Stimulated activated CD8-positive, alpha-beta memory T cell treated with anti-CD3 and anti-CD28 coated beads, Interleukin-12 subunit alpha, Interleukin-12 subunit beta, amount 100 ng/mL, for 1 hour (primary cell): ENCODE measurements around the gene THSD8.
A peak's percentile ranks its signal among the peaks of the same experiment; 100 is the strongest.
"Not testable (repeated sequence)": the region's sequence is repeated elsewhere in the genome, so short reads cannot be mapped to it uniquely, and the experiment has no call there.

Source experiments
- DNase-seq: peaks from one replicate; pipeline ENCODE4 v3.0.0-alpha.2; 2020; ENCODE audit warnings: low read depth

THSD8 gene

DNA sequence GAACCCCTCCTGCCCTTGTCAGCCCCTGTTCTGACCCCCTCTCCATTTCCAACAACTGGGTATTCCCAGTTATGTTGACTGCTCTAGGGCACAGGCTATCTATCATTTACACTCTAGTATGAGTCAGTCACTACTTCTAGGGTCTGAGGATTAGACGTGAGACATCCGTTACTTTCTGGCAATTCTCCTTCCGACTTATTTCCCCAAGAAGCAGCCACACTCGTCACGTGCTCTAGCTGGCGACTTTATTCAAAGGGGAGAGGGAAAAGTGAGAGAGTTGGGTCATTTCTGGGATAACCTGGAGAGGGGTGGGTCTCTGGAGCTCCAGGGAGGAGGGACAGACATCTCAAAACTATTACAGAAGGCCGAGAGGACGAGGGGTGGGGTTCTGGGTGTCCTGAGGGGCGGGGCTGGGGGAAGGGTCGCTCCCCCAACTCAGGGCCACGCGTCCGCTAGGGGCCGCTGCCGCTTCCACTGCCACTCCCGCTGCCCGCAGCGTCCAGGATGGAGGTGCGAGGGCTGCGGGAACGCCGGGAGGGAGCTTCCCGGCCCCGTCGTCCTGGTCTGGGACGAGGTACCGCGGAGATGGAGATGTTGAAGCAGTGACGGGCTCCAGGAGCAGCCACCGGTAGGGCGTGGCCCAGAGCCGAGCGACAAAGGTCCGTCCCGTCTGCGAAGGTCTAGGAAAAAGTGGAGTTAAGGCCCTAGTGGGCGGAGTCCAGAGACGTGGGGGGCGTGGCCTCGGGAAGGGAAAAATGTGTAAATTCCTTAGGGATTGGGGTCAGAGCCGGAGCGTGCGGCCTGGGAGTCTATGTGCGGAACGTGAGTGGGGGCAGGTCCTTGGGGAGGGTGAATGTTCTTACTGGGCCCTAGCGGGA, 23.6 kb downstream of the THSD8 start:
- no peak for DNase-seq

DNA sequence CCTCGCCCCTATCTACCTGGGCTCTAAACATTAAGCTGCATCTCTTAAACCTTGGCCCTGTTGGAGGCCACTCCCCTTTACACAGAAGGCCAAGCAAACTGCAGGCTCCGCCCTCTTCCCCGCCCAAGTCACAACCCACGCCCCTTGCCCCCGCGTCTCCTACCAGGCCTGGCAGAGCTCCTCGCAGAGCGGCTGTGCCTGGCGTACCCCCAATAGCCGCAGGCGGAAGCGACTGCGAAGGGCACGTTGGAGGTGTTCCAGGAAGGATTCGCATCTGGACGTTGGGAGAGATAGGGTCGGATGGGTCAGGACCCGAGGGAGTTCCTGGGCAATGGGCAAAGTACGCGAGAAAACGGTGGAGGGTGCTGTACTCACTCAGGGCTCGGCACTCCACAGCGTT, 26.6 kb downstream of the THSD8 start:
- no peak for DNase-seq

DNA sequence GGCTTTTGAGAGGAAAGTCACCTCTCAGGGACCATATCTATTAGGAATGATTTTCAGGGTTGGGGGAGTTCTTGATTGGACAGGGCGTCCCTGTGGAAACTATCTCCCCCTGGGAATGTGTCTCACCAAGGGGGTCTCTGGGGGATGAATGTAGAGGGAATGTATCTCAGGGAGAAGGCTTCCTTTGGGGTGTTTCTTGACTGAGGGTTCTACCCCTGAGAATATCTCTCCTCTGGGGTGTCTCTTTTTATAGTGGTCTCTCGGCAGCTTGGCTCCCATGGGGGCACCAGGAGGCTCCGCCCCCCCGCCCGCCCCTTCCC, 31.5 kb downstream of the THSD8 start:
- DNase-seq: no peak

DNA sequence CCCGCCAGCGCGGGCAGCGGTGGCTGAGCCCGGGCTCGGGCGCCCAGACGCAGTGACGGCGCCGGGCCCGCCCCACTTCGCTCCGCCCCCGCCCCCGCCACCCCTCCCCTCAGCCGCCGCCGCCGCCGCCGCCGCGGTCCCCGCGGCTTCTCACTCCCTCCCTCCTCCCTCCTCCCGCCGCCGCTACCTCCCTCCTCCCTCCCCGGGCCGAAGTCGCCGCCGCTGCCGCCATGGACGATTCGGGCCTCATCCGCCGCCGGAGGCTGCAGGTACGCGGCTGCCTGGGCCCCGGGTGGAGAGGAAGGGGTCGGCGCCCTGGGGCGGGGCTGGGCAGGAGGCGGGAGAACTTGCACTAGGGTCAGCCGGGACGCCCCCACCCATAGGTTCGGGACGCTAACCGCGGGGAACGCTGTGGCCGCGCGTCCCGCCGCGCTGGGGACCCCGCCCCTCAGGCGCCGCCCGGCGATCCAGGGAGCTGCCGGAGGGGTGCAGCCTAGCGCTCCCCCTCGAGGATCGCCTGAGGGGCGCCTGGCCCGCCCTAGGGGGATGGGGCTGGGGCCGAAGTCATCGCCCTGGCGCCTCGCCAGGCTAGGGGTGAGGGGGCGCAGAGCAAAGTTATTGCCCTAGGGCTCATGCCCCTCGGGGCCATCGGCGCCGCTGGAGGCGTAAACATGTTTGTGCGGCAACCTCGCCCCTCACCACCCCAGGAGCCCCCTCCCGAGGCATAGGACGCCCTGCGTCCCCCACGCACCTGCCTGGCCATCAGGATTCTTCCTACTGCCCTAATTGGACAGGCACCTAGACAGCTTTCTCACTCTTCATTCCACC, 32.1 kb downstream of the THSD8 start:
- DNase-seq: no peak

DNA sequence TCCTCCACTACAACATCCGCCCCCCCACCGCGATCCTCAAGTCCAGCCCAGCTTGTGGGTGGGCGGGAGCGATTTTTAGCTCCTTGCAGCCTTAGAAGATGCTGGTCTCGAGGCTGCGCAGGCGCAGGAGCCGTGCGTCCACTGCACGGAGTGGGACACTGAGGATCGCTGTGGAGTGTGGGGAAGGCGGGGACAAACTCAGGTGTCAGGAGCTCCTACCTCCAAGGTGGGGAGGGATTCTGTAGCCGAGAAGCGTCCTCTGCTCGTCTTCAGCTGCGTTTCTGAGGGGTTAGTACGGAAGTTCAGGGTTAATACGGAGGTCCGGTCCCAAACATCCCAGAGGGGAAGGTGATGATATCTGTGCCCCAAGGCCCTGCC, 32.7 kb downstream of the THSD8 start, which contains the start of gene RTBDN:
TSS of gene RTBDN (minus strand) at position 14 of the 378 bp plus-strand sequence. CDS start 4,600 bp downstream, outside the sequence.
- no peak for DNase-seq

DNA sequence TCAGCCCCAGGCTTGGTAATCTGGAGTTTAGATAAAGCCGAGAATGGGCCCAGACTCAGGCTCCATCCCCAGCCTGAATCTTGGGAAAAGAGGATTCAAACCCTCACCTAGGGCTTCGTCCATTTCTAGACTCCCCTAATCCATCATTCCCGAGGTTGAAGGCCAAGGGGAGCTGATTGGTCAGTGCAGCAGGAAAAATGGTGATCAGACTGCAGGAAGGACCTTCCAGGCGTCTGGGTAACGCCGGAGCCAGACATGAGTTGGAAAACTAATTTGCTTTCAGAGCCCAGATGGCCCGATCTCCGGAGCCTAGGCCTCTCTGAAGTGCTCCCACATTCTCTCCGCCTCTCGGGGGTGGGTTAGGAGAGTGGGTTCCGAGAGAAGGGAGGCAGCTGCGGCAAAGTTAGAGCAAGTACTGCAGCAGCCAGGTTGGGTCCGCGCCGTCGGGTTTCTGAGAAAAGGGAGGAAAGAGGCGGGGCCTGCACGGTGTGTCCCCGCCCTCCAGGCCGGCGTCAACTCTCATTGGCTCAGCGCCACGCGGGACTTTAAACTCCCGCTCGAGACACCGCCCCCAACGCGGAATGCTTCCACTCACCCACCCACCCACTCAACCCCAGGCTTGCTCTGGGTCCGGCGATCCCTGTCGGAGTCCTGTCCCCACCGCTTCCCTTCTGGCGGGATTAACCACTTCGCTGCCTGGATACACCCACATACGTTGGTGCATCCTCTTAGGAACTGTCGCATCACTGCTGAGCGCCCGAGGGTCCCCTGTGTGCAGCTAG, 33.3 kb downstream of the THSD8 start:
- DNase-seq: no peak

DNA sequence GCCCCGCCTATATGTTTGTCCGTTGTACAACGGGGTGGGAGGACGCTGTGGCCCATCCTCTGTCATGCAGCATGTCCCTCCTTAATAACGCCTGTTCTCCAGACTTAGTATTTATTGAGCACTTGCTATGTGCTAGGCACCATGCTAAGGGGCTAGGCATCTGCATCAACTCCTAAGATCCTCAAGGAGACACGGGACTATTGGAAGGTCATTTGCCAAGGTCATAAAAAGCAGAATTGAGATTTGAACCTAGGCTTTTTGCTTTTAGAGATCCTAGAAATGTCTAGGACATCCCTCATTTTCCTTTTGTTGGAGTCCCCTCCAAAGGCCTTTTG, 34.6 kb downstream of the THSD8 start:
- DNase-seq: no peak

DNA sequence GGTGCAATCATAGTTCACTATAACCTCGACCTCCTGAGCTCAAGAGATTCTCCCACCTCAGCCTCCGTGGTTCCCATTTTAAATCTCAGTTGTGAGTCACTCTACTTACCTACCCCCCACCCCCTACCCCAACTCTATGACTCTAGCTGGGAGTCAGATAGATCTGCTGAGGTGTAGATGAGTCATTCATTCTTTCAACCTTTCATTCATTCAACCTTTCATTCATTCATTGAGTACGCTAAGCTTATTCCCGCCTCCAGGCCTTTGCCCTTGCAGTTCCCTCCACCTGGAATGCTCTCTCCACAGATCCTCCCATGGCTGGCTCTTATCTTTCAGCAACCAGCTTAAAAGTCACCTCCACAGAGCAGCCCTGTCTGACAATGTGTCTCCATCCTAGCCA, 35.4 kb downstream of the THSD8 start:
- no peak for DNase-seq

DNA sequence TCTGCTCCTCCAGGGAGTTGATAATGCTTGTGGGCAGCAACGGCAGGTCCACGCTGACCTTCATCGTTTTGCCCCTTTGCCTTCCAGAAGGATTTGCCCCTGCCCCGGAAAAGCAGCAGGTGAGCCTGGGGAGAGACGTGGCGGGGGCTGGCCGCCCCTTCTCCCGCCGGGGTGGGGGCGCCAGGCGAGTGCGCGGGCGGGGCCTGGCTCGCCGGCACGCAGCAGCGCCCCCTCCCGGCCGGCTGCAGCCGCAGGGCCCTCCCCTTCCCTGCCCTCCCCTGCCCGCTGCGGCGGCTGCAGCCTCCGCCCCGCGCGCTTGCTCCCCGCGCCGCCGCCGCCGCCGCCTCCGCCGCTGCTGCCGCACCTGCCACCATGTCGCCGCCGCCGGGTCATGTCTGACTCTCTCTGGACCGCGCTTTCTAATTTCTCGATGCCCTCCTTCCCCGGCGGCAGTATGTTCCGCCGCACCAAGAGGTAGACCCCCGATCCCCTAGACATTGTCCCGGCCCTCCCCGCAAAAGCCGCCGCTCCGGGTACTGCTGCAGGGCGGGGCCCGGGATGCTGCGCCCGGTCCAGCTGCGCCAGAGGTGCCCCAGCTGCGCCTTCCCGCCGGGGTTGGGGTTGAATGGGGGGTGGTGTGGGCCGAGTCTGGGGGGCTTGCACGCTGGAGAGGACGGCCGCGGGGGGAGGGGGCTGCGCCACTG, 36.5 kb downstream of the THSD8 start, which contains the start of gene MAST1:
TSS of gene MAST1 (plus strand) at position 334 of the 704 bp plus-strand sequence. CDS start at position 392, 58 bp downstream.
- DNase-seq: no peak

DNA sequence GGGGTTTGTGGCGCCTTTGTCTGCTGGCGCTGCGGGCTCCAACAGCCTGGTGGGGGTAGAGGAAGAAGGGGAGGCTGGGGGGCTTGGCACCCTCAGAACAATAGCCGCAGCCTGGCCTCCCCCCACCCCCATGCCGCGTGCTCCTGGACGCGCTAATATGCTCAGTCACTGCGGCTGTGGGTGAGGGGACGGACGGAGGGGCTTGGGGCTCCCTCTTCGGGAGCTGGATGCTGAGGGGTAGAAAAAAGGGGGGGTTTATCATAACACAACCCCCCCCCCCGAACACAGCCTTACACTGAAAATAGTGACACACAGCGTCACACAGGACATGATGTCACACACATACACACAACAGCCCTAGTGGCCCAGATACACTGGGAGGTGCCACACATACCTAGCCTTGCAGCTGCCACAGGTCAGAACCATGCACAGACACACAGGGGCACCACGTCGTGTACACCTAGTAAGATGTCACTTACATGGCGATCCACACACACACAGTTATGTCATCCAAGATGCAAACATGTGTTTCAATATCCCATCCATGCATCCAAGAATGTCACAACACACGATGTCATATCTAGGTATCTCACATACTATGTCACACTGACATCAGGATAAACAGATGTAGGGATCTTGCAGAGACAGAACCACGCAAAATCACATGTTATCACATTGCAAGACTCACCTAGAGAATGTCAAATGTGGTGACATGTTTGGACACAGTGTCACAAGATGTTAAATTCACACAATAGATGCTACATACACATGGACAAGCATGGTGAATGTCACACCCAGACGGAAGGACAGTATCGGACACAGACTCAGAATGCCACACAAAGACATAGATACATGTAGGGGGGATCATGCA, 37.3 kb downstream of the THSD8 start:
- no peak for DNase-seq

DNA sequence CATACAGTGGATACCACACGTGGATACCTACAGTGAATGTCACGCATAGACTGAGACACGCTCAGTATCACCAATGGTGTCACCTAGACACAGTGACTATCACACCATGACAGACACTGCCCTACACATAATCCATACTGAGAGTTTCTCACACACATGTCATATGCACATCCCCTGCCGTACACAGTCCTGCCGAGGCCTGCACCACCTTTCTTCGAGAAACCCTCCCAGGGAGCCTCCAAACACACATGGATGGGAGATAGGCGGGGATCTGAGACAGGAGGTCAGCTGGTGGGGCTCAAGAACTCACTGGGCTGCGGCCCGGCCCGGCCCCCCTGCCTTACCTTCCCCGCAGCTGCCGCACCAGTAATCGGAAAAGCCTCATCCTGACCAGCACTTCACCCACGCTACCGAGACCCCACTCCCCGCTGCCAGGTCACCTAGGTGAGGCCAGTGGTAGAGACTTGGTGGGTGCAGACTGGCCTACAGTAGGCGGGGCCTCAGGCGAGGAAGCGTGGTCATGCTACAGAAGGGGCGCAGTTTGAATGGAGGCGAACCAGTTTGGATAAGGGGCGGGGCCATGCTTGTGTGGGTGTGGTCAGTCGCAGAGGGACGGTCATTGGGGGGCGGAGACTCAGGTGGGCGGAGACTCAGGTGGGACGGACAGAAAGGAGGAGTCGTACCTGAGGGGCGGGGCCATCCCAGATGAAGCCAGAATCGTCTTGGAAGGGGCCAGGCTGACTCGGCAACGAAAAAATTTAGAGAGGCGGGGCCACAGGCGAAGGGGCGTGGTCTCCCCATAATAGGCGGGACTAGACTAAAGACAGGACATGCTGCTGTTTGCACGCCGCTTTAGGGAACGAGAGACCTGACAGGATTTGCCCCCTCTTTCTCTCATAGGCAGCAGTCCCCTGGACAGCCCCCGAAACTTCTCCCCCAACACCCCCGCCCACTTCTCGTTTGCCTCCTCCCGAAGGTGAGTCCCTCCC, 38.5 kb downstream of the THSD8 start:
- DNase-seq: no peak

DNA sequence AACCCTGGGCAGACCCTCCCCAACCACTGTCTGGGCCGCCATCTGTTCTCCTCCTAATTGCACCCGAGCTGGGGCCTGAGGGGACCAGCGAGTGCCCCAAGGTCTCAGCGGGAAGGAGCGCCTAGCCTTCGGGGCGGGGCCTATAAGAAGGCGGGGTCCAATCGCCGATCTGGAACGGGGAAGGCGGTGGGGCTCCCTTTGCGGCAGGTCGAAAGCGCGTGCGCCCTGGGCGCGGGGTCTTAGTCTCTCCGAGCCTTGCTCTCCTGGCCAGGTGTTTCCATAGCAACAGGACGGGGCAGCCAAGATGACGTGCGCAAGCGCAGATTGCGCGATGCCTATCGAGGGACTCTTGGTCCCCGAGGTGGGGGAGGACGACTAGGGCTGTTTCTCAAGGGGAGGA, 39.2 kb downstream of the THSD8 start:
- DNase-seq: no peak

DNA sequence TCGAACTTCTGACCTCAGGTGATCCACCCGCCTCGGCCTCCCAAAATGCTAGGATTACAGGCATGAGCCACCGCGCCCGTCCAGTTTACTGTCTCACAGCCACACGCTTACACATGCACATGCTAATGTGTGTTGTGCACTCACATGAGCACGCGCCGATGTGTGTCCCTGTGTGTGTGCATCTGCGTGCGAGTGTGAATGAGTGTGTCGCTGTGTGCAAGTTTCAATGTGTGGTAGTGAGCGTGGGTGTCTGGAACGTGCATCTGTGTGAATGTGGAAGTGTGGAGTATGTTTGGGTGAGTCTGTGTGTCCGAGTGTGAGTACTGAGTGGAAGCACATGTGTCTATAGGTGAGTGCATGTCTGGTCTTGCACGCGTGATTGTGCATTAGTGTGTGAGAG, 40.6 kb downstream of the THSD8 start:
- DNase-seq: no peak

DNA sequence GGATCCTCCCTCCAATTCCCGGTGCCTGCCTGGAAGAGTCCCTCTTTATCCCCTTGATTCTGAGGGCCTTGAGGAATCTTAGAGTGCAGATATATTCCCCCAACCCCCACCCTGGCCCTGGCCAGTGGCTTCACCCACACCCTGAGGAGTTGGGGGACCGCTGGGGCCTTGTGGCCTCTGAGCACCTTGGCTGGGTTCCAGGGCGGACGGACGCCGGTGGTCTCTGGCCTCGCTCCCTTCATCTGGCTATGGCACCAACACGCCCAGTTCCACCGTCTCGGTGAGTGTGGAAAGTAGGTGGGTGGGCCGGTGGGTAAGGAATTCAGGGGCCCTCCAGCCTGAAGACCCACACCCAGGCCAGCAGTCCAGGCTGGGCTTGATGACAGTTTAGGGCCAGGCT, 41.5 kb downstream of the THSD8 start:
- DNase-seq: no peak

DNA sequence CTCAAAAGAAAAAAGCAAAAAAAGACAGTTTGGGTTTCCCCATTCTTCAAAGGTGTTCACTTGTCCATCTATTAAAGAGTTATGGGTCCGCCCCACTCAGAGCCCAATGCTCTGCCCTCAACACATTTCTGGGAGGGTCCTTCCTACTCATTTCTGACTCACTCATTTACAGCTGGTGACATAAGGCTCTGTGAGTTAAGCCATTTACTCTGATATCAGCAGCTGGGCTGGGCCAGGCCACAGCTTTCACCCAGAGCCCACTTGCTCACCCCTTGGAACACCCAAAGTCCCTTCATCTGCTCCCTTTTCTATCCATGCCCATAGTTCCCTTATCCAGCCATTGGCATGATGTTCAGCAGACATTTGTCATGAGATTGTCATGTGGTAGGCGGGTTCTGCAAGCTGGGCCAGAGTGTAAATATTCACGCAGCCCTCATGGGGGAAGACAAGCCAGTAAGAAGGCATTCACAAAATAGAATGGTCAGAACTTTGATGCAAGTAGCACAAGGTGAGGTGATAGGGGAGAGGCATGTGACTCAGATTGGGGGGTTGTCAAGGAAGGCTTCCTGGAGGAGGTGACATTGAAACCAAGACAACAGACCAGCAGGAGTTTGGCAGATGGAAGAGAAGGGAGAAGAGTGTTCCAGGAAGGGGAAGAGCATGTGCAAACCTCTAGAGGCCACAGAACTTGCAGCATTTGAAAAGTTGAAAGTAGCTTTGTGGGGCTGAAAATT, 42.3 kb downstream of the THSD8 start:
- DNase-seq: no peak

DNA sequence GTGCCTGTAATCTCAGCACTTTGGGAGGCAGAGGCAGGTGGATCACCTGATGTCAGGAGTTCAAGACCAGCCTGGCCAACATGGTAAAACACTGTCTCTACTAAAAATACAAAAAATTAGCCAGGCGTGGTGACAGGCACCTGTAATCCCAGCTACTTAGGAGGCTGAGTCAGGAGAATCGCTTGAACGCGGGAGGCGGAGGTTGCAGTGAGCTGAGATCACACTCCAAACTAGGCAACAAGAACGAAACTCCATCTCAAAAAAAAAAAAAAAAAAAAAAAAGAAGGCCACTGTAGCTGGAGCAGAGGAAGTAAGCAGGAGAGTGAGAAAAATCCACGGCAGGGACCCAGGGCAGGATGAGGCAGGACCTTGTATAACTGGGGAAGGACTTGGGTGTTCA, 44.7 kb downstream of the THSD8 start:
- not testable (repeated sequence) for DNase-seq

DNA sequence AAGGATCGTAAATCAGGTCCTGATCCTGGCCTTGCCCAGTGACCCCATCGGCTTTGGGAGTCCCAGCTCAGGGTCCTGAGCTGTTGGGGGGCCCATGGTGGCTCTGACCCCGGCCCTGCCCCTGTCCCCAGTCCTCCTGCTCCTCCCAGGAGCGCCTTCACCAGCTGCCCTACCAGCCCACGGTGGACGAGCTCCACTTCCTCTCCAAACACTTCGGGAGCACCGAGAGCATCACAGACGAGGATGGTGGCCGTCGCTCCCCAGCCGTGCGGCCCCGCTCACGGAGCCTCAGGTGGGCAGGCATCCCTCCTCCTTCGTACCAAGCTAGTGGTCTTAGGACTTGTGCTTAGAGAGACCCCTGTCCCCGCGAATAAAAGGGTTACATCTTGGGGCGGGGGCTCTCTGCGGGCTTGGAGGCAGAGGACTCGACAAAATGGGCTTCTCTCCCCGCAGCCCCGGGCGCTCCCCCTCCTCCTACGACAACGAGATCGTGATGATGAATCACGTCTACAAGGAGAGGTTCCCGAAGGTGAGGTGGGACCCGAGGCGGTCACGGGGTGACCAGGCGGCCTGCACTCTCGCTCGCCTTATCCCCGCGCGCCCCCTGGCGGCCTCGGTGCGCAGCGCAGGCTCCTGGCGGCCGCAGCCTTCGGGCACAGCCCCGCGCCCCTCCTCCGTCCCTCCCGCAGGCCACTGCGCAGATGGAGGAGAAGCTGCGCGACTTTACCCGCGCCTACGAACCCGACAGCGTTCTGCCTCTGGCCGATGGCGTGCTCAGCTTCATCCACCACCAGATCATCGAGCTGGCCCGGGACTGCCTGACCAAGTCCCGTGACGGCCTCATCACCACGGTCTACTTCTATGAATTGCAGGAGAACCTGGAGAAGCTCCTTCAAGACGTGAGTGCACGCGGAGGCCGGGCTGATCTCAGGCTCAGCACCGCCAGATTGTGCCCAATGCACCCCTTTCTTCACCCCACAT, 45.6 kb downstream of the THSD8 start:
- DNase-seq: peak; percentile 71
